Activated CD8-positive, alpha-beta memory T cell treated with anti-CD3 and anti-CD28 coated beads for 36 hours (primary cell): ENCODE results near the gene PSAP. TPM values are rescaled to one million over a fixed set of nuclear protein-coding genes. Genes with fewer than 3 reads are reported as not detected.
"Not testable (repeated sequence)": the region's sequence is repeated elsewhere in the genome, so short reads cannot be mapped to it uniquely, and the experiment has no call there.

ENCODE experiments used
- CTCF ChIA-PET: fragments of 350-600 bp; sonication (Branson Sonifier 250); formaldehyde crosslinking; loops from one replicate; lab custom pipeline; 2021; ENCODE audit warnings: antibody characterized with exemption; lab: Charles Lee
- POLR2A ChIA-PET: fragments of 350-600 bp; sonication (Branson Sonifier 250); formaldehyde crosslinking; loops from one replicate; lab custom pipeline; 2021; ENCODE audit warnings: antibody characterized with exemption; lab: Charles Lee
- total RNA-seq, 2 experiments: library from RNA; stranded (reverse); gene quantifications; one replicate each; pipeline ENCODE4 v1.2.3, GENCODE V29; 2021

Gene PSAP
- total RNA-seq, 2 experiments from 2014 or later = 99.0 to 102 TPM

DNA sequence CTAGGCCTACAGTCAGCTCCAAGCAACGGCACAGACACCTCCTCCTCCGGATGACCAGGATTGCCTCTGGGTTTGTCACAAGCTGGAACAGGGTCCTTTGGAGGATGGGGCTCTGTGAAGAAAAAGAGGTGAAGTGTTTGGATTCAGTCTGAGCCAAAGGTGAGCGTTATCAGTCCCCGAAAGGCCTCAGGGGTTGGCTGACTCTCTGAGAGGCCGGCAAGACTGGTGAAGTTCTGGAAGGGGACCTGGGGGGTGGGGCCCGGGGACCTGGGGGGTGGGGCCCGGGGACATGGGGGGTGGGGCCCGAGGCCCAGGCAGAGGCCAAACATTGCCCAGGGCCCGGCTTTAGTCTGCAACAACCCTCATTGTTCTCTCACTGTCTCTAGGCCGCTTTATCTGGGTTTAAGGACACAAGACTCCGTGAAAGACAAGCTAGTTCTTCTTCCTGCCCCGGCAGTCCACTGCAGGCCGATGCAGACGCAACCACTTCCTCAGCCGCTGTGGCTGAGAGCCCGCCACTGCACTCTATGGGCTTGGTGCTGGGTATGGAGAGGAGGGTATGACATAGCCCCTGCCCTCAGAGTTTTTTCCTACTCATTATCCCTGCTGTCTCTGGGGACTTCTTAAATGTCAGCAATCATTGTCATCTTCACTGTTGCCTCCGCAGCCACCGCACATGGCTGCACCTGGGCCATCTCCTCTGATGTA is 27.4 kb upstream of the PSAP start:
- POLR2A ChIA-PET = no interaction called here
- CTCF ChIA-PET = interaction anchor here (0.6 kb wide), 2 partner anchors 18 to 824 kb away, joined by 3 to 4 read pairs; no protein-coding TSS in a partner anchor

GRCh38 chr10:71877821-71878220 is 26.8 kb upstream of the PSAP start:
- ChIA-PET CTCF (no interaction called here), POLR2A (no interaction called here)

- POLR2A ChIA-PET, CTCF ChIA-PET: not testable (repeated sequence)
Observed at GRCh38 chr10:71874680-71875354, 23.8 kb upstream of the PSAP start.

- CTCF ChIA-PET = no interaction called here
- POLR2A ChIA-PET = no interaction called here
Observed at GRCh38 chr10:71873582-71874211, 22.6 kb upstream of the PSAP start.

- CTCF ChIA-PET, POLR2A ChIA-PET: not testable (repeated sequence)
Observed at GRCh38 chr10:71869601-71870000, 18.6 kb upstream of the PSAP start.

- CTCF ChIA-PET = no interaction called here
Observed at GRCh38 chr10:71868192-71868697, 17.2 kb upstream of the PSAP start.

DNA sequence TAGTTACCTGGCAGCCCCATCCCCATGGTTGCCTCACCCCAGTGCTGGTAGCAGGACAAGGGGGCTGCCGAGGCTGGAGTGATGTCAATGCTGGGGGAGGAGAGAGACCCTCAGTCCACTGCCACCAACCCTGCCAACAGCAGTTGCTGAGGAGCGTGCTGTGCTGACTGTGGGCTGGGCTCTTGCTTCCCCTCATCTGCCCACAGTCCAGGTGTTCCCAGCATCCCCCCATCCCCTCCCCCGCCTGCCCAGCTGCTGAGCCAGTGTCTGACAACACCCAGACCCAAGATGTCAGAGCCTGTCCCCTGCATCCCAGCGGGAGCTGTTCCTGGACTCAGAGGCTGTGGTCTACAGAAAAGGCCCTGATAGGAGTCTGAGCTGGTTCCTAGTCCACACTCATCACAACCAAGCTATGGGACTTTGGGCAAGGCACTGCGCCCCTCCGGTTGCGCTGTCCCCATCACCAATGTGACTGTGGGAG is 14.6 kb upstream of the PSAP start:
- POLR2A ChIA-PET = no interaction called here
- CTCF ChIA-PET = interaction anchor here (1.5 kb wide), 1 partner anchor 31 kb away, joined by 3 read pairs; no protein-coding TSS in a partner anchor

More at GRCh38 chr10:71868192-71868697, 17.2 kb upstream of the PSAP start:
- POLR2A ChIA-PET = no interaction called here

DNA sequence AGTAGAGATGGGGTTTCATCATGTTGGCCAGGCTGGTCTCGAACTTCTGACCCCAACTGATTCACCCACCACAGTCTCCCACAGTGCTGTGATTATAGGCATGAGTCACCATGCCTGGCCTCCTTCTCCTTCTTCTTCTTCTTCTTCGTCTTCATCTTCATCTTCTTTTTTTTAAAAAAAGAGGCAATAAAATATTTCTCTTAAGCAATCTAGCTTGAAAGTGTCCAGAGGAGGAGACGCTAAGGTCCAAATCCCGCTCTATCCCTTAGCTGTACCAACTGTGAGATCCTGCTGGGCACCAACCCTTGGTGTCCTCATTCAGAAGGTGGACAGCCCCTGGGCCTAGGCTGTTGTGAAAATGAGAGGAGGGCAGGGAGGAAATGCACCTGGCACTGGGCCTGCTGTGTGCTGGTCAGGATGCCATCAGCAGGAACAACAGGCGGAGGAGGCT is 13.9 kb upstream of the PSAP start:
- ChIA-PET CTCF (interaction anchor here (1.5 kb wide), 1 partner anchor 31 kb away, joined by 3 read pairs; no protein-coding TSS in a partner anchor), POLR2A (no interaction called here)

GRCh38 chr10:71863203-71863602 is 12.2 kb upstream of the PSAP start:
- ChIA-PET CTCF (interaction anchor here (0.6 kb wide), 1 partner anchor 360 kb away, joined by 3 read pairs; no protein-coding TSS in a partner anchor), POLR2A (no interaction called here)

DNA sequence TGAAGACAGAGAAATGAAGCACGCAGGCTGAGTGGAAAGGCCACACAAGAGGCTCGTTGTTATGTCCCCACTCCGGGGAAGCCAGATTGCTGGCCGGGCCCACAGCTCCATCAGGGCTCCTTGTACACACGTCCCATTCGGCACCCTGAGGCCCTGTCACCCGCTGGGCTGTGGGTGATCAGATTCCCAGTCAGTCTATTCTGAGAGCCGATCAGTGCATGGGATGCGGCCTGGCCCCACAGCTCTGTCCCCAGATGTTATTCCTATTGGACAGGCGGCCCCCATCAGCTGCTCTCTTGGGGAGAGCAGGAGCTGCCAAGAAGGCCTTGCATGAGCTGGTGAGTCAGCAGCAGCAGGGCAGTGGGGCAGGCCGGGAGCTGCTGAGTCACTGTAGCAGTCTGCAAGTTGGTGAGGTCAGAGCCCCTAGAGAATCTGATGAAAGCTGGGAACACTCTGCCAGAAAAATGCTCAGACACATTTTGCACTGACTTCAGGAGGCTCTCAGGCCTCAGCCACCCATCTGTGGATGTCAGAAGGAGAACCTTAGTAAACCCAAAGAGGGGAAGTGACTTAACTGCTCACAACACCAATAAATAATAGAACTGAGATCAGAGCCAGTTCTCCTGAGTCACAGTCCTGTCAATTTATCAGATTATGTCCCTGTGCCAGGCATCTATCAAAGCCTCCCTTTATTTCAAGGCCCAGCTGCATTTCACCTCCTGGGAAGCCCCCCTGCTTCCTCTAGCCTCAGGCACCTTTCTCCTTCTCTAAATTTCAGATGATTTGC is 9.4 kb upstream of the PSAP start:
- ChIA-PET POLR2A (no interaction called here), CTCF (interaction anchor here (1.1 to 1.3 kb wide), 3 partner anchors 22 to 36 kb away, joined by 3 read pairs; no protein-coding TSS in a partner anchor)

DNA sequence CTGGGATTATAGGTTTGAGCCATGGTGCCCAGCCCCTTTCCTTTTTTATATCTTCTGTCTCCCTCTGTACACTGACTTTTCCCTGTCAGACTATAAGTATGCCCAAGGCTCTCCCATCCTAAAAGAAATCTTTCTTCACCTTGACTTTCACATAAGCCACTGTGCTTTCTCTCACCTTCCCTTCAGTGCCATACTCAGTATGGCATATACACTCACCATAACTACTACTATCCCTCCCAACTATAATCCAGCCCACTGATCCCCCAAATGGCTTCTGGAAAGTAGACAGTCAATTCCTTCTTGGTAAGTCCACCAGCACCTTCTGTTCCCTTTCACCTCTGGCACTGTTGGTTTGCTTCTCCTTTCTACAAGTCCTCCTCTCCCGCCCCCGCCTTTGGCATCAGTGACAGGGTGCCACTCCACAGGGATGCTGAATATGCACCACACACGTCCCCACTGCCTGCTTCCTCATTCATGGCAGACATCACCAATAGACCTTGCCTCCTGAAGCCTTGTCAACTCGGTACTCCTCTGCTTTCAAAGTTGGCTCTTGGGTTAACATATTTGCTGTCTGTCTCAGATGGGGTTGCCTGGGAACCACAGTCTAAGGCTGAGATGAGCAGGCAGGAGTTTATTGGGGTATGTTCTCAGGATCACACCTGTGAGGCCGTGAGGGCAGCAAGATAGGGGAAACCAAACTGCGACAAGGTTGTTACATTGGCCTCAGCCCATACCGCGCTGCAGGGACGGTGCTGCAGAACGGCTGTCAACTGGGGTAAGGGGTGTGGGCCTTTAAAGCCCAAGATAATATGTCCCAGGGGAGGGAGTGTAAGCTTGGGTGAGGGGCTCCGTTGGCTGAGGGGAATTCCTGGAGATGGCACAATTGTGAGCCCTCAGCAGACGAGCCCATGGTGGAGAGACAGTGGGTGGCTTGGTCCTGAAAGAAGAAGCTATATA is 7.2 kb upstream of the PSAP start:
- ChIA-PET POLR2A (no interaction called here), CTCF (interaction anchor here (0.9 kb wide), 1 partner anchor 21 kb away, joined by 5 read pairs; no protein-coding TSS in a partner anchor)

- CTCF ChIA-PET = interaction anchor here (0.7 kb wide), 1 partner anchor 40 kb away, joined by 3 read pairs; no protein-coding TSS in a partner anchor
- POLR2A ChIA-PET = no interaction called here
Observed at GRCh38 chr10:71856619-71857018, 5.6 kb upstream of the PSAP start.

DNA sequence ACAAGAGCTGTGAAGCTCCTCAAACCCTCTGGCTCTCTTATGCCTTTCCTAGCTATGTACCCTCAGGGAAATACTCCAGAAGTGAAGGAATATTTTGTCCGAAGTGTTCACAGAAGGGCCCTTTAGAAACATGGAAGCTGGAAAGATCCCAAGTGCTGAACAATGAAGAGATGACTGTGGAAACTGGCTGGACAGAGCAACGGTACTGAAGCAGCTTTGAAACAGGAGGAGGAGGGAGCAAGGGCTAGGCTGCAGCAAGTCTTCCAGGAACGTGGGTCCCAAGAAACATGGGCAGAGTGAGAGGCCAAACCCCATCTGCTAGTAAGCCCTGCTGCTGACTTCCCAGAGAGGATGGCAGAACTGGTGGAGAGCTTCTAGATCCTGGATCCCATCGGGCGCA is 3.0 kb upstream of the PSAP start:
- ChIA-PET POLR2A (no interaction called here), CTCF (no interaction called here)

GRCh38 chr10:71852355-71852937 is 1.4 kb upstream of the PSAP start:
- CTCF ChIA-PET = interaction anchor here (0.5 to 0.6 kb wide), 2 partner anchors 66 to 1338 kb away, joined by 3 read pairs; no protein-coding TSS in a partner anchor
- POLR2A ChIA-PET = interaction anchor here (0.6 kb wide), 1 partner anchor 196 kb away, joined by 3 read pairs; no protein-coding TSS in a partner anchor

GRCh38 chr10:71851465-71852095 is 529 bp upstream of the PSAP start:
- CTCF ChIA-PET = interaction anchor here (0.6 to 2.0 kb wide), 4 partner anchors 9 to 1339 kb away, joined by 3 to 9 read pairs (median 4); no protein-coding TSS in a partner anchor
- POLR2A ChIA-PET = interaction anchor here (0.5 to 1.0 kb wide), 4 partner anchors 13 to 321 kb away, joined by 3 to 6 read pairs (median 4); no protein-coding TSS in a partner anchor

DNA sequence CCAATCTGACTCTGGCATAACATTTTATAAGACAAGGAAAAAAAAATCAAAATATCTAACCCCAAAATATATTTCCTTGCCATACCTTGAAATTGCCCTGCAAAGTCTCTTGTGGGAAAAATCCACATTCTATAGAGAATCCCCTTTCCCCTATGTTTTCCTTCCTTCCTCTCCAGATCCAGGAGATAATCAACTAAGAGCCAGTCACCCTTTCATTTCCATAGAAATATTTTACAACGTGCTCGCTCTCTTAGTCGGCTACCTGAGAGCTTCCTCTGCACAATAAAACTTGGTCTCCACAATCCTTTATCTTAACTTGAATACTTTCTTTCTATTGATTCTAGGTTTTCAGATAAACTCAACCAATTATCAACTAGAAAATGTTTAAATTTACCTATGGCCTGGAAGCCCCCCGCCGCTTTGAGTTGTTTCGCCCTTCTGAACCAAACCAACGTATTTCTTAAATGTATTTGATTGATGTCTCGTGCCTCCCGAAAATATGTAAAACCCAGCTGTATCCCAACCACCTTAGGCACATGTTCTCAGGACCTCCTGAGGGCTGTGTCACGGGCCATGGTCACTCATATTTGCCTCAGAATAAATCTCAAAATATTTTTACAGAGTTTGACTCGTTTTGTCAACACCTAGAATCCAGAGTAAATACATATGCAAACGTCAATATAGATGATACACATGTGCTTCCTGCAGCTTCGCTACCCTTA is 869 bp downstream of the PSAP start:
- POLR2A ChIA-PET = interaction anchor here (0.5 kb wide), 1 partner anchor 751 kb away, joined by 6 read pairs; no protein-coding TSS in a partner anchor
- CTCF ChIA-PET = interaction anchor here (0.6 to 2.0 kb wide), 4 partner anchors 8 to 910 kb away, joined by 3 to 9 read pairs (median 4); no protein-coding TSS in a partner anchor
